Measurements from ENCODE around the gene ARL4D. TPM values are rescaled to one million over a fixed set of nuclear protein-coding genes. Genes with fewer than 3 reads are reported as not detected.
"Not testable (repeated sequence)": the region's sequence is repeated elsewhere in the genome, so short reads cannot be mapped to it uniquely, and the experiment has no call there.

Gene ARL4D
- total and polyA plus RNA-seq, 9 donors = 6.2 to 34.1 (median 18.9) TPM

GRCh38 chr17:43389046-43389947, 9.5 kb upstream of the ARL4D start:
- intact Hi-C loops (cut with DNase I) = loop anchor here in 1 of 4 donors (2.0 kb wide), 1 partner anchor 20 kb away; no protein-coding TSS in a partner anchor
- peak; percentile 85 to 88 (median 86) for DNase-seq
- Histone ChIP-seq H3K9me3 (no peaks in the 10 kb centered on the region), H3K4me1 (ENCODE audit: insufficient read depth) (peaks cover 2% of the 10 kb centered on the region), H3K27ac (peak overlapping the region; percentile 92 to 99), H3K4me3 (peak overlapping the region; percentile 82), H3K27me3 (no peaks in the 10 kb centered on the region), H3K36me3 (no peaks in the 10 kb centered on the region)
- 1 to 2% (median 1%) methylated on average over 33 of the region's 33 CpGs for WGBS, 3 donors
- TF ChIP-seq EP300 (IDR thresholded peaks at IDR 0.05) (no peak), POLR2A (IDR thresholded peaks at IDR 0.05) (peak; percentile 35)
- TF ChIP-seq, protein P1, sequence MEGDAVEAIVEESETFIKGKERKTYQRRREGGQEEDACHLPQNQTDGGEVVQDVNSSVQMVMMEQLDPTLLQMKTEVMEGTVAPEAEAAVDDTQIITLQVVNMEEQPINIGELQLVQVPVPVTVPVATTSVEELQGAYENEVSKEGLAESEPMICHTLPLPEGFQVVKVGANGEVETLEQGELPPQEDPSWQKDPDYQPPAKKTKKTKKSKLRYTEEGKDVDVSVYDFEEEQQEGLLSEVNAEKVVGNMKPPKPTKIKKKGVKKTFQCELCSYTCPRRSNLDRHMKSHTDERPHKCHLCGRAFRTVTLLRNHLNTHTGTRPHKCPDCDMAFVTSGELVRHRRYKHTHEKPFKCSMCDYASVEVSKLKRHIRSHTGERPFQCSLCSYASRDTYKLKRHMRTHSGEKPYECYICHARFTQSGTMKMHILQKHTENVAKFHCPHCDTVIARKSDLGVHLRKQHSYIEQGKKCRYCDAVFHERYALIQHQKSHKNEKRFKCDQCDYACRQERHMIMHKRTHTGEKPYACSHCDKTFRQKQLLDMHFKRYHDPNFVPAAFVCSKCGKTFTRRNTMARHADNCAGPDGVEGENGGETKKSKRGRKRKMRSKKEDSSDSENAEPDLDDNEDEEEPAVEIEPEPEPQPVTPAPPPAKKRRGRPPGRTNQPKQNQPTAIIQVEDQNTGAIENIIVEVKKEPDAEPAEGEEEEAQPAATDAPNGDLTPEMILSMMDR (IDR thresholded peaks at IDR 0.05) = peak; percentile 86 to 90 (median 87)

DNA sequence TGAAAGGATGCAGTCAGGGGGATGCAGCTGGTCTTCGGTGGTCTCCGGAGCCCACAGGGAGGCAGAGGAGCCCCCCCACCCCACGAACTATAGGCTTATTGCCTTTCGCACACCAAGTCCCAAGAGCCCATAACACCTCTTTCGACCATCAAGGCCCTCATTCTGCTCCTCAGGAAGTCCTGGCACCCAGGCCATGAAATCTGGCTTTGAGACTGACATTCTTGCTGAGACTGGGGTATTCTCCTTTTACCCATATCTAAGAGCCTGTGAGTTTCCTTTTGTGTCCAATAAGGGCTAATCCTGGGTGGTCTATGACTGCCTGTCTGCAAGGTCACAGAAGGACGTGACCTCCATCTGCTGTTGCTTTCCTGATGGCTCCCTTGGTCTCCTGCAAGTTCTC, 6.4 kb upstream of the ARL4D start:
- Histone ChIP-seq H3K36me3 (no peaks in the 10 kb centered on the region), H3K27ac (no peak overlapping the region), H3K27me3 (no peaks in the 10 kb centered on the region), H3K4me1 (ENCODE audit: insufficient read depth) (peaks cover 2% of the 10 kb centered on the region), H3K4me3 (no peak overlapping the region), H3K9me3 (no peaks in the 10 kb centered on the region)
- intact Hi-C loops (cut with DNase I) = loop anchor here in 2 of 4 donors (2.0 to 5.0 kb wide), 2 partner anchors 90 to 1645 kb away; partner anchors contain the start of gene DHX8 (in 1 of the 2)
- WGBS, 3 donors = 81 to 87% (median 86%) methylated on average over 6 of the region's 6 CpGs
- peak in 1 of 5 donors; percentile 29 for DNase-seq
- TF ChIP-seq, protein P1 (IDR thresholded peaks at IDR 0.05) = no peak
- TF ChIP-seq POLR2A (IDR thresholded peaks at IDR 0.05) (no peak), EP300 (IDR thresholded peaks at IDR 0.05) (no peak)

DNA sequence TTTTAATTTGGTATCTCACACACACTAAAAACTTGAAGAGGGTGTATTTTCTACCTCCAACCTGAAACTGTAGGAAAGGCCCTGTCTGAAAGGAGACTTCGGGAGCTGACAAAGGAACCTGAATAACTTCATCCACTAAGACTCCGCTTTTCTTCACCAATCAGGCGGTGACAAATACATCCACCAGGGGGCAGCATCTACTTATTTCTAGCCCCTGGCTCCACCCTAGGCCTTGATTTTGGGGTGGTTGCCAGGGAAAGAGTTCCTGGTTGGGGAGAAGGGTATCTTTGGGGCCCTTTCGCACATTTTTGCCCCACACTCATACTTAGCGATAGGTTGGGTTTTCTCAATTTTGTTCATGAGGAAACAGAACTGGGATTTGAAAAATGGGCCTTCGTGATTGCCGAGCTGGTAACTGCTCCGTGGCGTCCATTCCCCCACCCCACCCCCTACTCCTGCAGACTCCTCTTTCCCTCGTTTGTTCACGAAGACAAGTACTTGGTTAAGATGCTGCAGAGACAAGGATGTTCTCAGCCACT, 4.8 kb upstream of the ARL4D start:
- H3K27ac ChIP-seq = no peak overlapping the region
- H3K36me3 ChIP-seq = no peaks in the 10 kb centered on the region
- no peak overlapping the region for H3K4me3 ChIP-seq
- DNase-seq = peak; percentile 90 to 96 (median 93)
- intact Hi-C loops (cut with DNase I) = loop anchor here (1.0 to 5.0 kb wide), 3 partner anchors 89 to 1643 kb away; partner anchors contain the start of gene DHX8 (in 4 of the 4)
- H3K27me3 ChIP-seq = no peaks in the 10 kb centered on the region
- TF ChIP-seq POLR2A (IDR thresholded peaks at IDR 0.05) (peak; percentile 15), EP300 (IDR thresholded peaks at IDR 0.05) (no peak)
- TF ChIP-seq, protein P1 (IDR thresholded peaks at IDR 0.05) = peak; percentile 93 to 98 (median 96)
- WGBS, 3 donors = 23 to 29% (median 28%) methylated on average over 11 of the region's 11 CpGs
- peaks cover 2% of the 10 kb centered on the region for H3K4me1 ChIP-seq (ENCODE audit: insufficient read depth)
- no peaks in the 10 kb centered on the region for H3K9me3 ChIP-seq

DNA sequence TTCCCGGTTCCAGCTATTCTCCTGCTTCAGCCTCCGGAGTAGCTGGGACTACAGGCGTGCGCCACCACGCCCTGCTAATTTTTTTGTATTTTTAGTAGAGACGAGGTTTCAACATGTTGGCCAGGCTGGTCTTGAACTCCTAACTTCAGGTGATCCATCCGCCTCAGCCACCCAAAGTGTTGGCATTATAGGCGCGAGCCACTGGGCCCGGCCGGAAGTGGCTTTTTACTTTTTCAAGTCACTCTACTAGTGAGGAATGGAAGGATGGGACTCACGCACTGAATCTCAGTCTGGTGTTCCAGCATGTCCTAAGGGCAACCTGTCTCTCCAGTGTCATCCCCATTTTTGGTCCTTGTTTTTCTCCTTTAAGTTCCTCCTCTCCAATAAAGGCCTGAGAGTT, 4.1 kb upstream of the ARL4D start:
- H3K4me3 ChIP-seq; H3K4me1 ChIP-seq (ENCODE audit: insufficient read depth); H3K36me3 ChIP-seq; H3K9me3 ChIP-seq; H3K27me3 ChIP-seq; H3K27ac ChIP-seq: not testable (repeated sequence)
- intact Hi-C loops (cut with DNase I) = loop anchor here in 3 of 4 donors (1.0 to 5.0 kb wide), 3 partner anchors 88 to 1643 kb away; partner anchors contain the start of gene DHX8 (in 3 of the 3)
- 91 to 94% (median 93%) methylated on average over 12 of the region's 12 CpGs for WGBS, 3 donors
- peak in 1 of 5 donors; percentile 39 for DNase-seq
